ENCODE data around the gene TMEM164. TPM values are rescaled to one million over a fixed set of nuclear protein-coding genes. Genes with fewer than 3 reads are reported as not detected.

Gene TMEM164
- total and polyA plus RNA-seq, 10 of the 15 experiments (the other 5 are each of a cell fraction or from before 2014, with no cell fraction given): 0.61 to 18.3 (median 7.0) TPM

GRCh38 chrX:110034036-110034435 is 31.1 kb downstream of the TMEM164 start (continued):
- TF ChIP-seq SKIL (IDR thresholded peaks at IDR 0.05; ENCODE audit: low read depth, poor library complexity, severe bottlenecking) (no peak), E4F1 (IDR thresholded peaks at IDR 0.05; ENCODE audit: borderline replicate concordance, partially characterized antibody) (no peak), TCF7 (IDR thresholded peaks at IDR 0.05; ENCODE audit: borderline replicate concordance) (no peak), EZH2 (IDR thresholded peaks at IDR 0.05; ENCODE audit: borderline replicate concordance, control insufficient read depth, low read depth, low read length) (no peak), MXI1 (IDR thresholded peaks at IDR 0.05; ENCODE audit: low read depth, low read length) (no peak), ZNF217 (IDR thresholded peaks at IDR 0.05) (no peak)

Measured in GM12878 (cell line).